RWPE2 (cell line): ENCODE results near the gene CACNB3.
A peak's percentile ranks its signal among the peaks of the same experiment; 100 is the strongest.

Experiments
- ATAC-seq: fragments of 200-7000 bp; cut with Tn5 transposase; 3 replicates; pipeline ENCODE4 v1.9.1; 2021; ENCODE audit warnings: low read depth
- DNase-seq: peaks from one replicate; pipeline ENCODE4 v3.0.0-alpha.2; 2020; ENCODE audit warnings: low spot score
- H3K27ac ChIP-seq: fragments of 450-650 bp; 2 replicates; pipeline ENCODE4 v1.5.1; 2017; ENCODE audit warnings: mild to moderate bottlenecking; ENCODE audit not compliant: poor library complexity, severe bottlenecking
- H3K27me3 ChIP-seq: fragments of 250-450 bp; sonication (Bioruptor Pico); 2 replicates; pipeline ENCODE4 v1.5.1; 2021; ENCODE audit warnings: mild to moderate bottlenecking, moderate library complexity; ENCODE audit not compliant: insufficient read depth, poor library complexity, severe bottlenecking
- H3K36me3 ChIP-seq: fragments of 250-450 bp; sonication (Bioruptor Pico); 2 replicates; pipeline ENCODE4 v1.5.1; 2020; ENCODE audit warnings: low read depth, mild to moderate bottlenecking, moderate library complexity
- H3K4me1 ChIP-seq: fragments of 250-450 bp; sonication (Bioruptor Pico); 2 replicates; pipeline ENCODE4 v1.5.1; 2021; ENCODE audit warnings: mild to moderate bottlenecking, moderate library complexity; ENCODE audit not compliant: insufficient read depth, poor library complexity, severe bottlenecking
- H3K4me3 ChIP-seq: fragments of 250-450 bp; sonication (Bioruptor Pico); 2 replicates; pipeline ENCODE4 v1.5.1; 2021; ENCODE audit warnings: mild to moderate bottlenecking, moderate library complexity; ENCODE audit not compliant: severe bottlenecking
- H3K9me3 ChIP-seq: fragments of 250-450 bp; sonication (Bioruptor Pico); 2 replicates; pipeline ENCODE4 v1.5.1; 2021; ENCODE audit warnings: mild to moderate bottlenecking, moderate library complexity; ENCODE audit not compliant: severe bottlenecking
- TF ChIP-seq, protein P1 (sequence below): fragments of 450-650 bp; IDR thresholded peaks from one replicate; pipeline ENCODE4 v1.5.1; 2017; ENCODE audit warnings: mild to moderate bottlenecking, moderate library complexity; ENCODE audit not compliant: poor library complexity, severe bottlenecking

CACNB3 gene

GRCh38 chr12:48782457-48783395 is 35.6 kb upstream of the CACNB3 start:
- no peaks in the 10 kb centered on the region for H3K9me3 ChIP-seq
- no peak overlapping the region for H3K27ac ChIP-seq
- TF ChIP-seq, protein P1, sequence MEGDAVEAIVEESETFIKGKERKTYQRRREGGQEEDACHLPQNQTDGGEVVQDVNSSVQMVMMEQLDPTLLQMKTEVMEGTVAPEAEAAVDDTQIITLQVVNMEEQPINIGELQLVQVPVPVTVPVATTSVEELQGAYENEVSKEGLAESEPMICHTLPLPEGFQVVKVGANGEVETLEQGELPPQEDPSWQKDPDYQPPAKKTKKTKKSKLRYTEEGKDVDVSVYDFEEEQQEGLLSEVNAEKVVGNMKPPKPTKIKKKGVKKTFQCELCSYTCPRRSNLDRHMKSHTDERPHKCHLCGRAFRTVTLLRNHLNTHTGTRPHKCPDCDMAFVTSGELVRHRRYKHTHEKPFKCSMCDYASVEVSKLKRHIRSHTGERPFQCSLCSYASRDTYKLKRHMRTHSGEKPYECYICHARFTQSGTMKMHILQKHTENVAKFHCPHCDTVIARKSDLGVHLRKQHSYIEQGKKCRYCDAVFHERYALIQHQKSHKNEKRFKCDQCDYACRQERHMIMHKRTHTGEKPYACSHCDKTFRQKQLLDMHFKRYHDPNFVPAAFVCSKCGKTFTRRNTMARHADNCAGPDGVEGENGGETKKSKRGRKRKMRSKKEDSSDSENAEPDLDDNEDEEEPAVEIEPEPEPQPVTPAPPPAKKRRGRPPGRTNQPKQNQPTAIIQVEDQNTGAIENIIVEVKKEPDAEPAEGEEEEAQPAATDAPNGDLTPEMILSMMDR: no peak
- ATAC-seq (no peak), DNase-seq (no peak)
- H3K4me1 ChIP-seq: peaks cover 4% of the 10 kb centered on the region
- H3K36me3 ChIP-seq: peaks cover 3% of the 10 kb centered on the region; the same call in 1 of the 2 replicates
- no peak overlapping the region for H3K4me3 ChIP-seq
- H3K27me3 ChIP-seq: no peaks in the 10 kb centered on the region

DNA sequence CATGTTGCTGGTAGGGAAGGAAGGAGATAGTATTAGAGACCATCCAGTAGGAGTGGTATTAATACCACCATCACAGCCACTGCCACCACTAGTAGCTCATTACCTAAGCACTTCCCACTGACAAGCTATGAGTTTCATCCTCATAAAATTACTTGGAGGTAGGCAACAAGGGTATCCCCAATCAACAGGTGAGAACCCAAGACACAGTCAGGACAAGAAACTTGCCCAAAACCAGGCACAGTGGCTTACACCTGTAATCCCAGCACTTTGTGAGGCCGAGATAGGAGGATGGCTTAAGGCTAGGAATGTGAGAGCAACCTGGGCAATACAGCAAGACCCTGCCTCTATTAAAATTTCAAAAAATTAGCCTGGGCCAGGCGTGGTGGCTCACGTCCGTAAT is 34.9 kb upstream of the CACNB3 start:
- H3K36me3 ChIP-seq: peaks cover 3% of the 10 kb centered on the region; the same call in 1 of the 2 replicates
- H3K27me3 ChIP-seq: no peaks in the 10 kb centered on the region
- H3K27ac ChIP-seq: no peak overlapping the region
- no peak overlapping the region for H3K4me3 ChIP-seq
- peaks cover 4% of the 10 kb centered on the region for H3K4me1 ChIP-seq
- no peaks in the 10 kb centered on the region for H3K9me3 ChIP-seq
- TF ChIP-seq, protein P1: no peak
- no peak for DNase-seq
- no peak for ATAC-seq

- ATAC-seq (no peak; the same call in 2 of the 3 replicates), DNase-seq (no peak)
- Histone ChIP-seq H3K36me3 (no peaks in the 10 kb centered on the region), H3K4me3 (peak overlapping the region; percentile 97), H3K27me3 (no peaks in the 10 kb centered on the region), H3K9me3 (no peaks in the 10 kb centered on the region), H3K27ac (no peak overlapping the region), H3K4me1 (peaks cover 2% of the 10 kb centered on the region)
- TF ChIP-seq, protein P1: no peak
Observed at GRCh38 chr12:48786591-48787544, 31.4 kb upstream of the CACNB3 start.

GRCh38 chr12:48787791-48788523 is 30.3 kb upstream of the CACNB3 start:
- H3K9me3 ChIP-seq: no peaks in the 10 kb centered on the region

More at GRCh38 chr12:48787791-48788523, 30.3 kb upstream of the CACNB3 start:
- peak overlapping the region; percentile 97 for H3K4me3 ChIP-seq
- DNase-seq (no peak), ATAC-seq (peak; percentile 33)
- H3K4me1 ChIP-seq: peaks cover 2% of the 10 kb centered on the region
- no peaks in the 10 kb centered on the region for H3K36me3 ChIP-seq
- no peaks in the 10 kb centered on the region for H3K27me3 ChIP-seq
- TF ChIP-seq, protein P1: no peak
- H3K27ac ChIP-seq: peak overlapping the region; percentile 49
